C4-2B (cell line): Measurements from ENCODE around the gene ITGA8.

Experiments used
- ZFX ChIP-seq: fragments of 450-650 bp; IDR thresholded peaks from 2 replicates; pipeline ENCODE4 v1.6.1; 2017
- TF ChIP-seq, protein P1 (sequence below): fragments of 450-650 bp; conservative IDR thresholded peaks from 2 replicates; pipeline ENCODE4 v1.5.1; 2017; ENCODE audit warnings: mild to moderate bottlenecking

GRCh38 chr10:15486404-15486803 lies 233.3 kb downstream of the ITGA8 start:
- TF ChIP-seq, protein P1, sequence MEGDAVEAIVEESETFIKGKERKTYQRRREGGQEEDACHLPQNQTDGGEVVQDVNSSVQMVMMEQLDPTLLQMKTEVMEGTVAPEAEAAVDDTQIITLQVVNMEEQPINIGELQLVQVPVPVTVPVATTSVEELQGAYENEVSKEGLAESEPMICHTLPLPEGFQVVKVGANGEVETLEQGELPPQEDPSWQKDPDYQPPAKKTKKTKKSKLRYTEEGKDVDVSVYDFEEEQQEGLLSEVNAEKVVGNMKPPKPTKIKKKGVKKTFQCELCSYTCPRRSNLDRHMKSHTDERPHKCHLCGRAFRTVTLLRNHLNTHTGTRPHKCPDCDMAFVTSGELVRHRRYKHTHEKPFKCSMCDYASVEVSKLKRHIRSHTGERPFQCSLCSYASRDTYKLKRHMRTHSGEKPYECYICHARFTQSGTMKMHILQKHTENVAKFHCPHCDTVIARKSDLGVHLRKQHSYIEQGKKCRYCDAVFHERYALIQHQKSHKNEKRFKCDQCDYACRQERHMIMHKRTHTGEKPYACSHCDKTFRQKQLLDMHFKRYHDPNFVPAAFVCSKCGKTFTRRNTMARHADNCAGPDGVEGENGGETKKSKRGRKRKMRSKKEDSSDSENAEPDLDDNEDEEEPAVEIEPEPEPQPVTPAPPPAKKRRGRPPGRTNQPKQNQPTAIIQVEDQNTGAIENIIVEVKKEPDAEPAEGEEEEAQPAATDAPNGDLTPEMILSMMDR = no peak
- no peak for TF ChIP-seq ZFX
